DMS79 treated with DMSO at 0.1 percent for 48 hours (cell line): Measurements from ENCODE around the gene ZNF600.
A peak's percentile ranks its signal among the peaks of the same experiment; 100 is the strongest.
"Not testable (repeated sequence)": the region's sequence is repeated elsewhere in the genome, so short reads cannot be mapped to it uniquely, and the experiment has no call there.

Experiments used
- DNase-seq: peaks from one replicate; lab custom pipeline; 2025; lab: John Stamatoyannopoulos, UW

ZNF600 gene

DNA sequence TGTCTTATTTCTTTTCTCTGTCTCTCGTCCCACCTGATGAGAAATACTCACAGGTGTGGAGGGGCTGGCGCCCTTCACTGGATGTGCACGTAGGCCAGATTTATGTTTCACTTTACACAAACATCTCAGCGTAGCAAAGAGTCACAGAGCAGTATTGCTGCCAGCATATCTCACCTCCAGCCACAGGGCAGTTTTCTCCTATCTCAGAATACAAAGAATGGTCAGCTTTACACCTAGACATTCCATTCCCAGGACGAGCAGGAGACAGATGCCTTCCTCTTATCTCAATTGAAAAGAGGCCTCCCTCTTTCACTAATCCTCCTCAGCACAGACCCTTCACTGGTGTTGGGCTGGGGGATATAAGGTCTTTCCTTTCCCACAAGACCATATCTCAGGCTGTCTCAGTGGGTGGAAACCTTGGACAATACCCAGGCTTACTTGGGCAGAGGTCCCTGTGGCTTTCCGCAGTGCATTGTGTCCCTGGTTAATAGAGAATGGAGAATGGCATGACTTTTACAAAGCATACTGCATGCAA, 44.6 kb downstream of the ZNF600 start:
- no peak for DNase-seq

DNA sequence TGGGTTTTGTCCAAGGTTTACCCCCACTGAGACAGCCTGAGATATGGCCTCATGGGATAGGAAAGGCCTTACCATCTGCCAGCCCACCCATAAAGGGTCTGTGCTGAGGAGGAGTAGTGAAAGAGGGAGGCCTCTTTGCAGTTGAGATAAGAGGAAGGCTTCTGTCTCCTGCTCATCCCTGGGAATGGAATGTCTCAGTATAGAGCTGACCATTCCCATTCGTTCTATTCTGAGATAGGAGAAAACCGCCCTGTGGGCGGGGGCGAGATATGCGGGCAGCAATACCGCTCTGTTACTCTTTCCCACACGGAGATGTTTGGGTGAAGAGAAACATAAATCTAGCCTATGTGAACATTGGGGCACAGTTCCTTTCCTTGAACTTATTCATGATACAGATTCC, 45.2 kb downstream of the ZNF600 start:
- DNase-seq, result not testable (repeated sequence)

DNA sequence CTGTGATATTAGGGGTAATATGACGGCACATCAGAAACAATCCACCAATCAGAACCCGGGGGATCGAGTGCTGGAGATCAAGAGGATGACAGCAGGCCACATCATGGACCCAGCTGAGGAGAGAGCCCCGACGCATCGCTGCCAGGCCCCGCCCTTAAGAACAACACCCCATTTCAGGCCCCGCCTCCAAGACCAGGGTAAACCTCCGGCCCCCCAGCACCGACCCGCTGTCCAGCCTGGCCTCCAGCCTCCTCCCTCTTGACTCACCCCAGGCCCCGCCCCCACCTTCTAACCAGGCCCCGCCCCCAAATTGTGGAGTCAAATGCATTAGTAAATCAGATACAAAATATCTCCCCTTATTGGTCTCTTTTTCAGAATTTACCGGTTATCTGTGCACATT, 47.0 kb downstream of the ZNF600 start:
- no peak for DNase-seq

DNA sequence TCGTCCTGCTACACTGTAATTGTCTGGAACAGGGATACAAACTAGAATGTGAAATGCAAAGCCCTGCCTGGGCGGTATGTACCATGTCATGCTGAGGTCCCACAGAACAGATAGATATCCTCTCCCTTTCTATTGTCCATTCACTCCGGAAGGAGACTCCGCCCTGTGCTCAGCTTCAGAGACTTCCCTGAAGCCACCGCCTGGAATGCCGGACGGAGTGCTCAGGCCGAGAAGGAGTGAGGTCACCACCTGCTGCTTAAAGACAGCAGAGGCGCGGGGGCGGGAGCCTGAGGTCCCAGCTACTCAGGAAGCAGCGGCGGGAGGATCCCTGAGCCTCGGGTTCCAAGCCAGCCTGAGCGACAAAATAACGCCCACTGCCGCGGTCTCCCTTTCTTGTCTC, 50.9 kb downstream of the ZNF600 start:
- DNase-seq, result no peak

DNA sequence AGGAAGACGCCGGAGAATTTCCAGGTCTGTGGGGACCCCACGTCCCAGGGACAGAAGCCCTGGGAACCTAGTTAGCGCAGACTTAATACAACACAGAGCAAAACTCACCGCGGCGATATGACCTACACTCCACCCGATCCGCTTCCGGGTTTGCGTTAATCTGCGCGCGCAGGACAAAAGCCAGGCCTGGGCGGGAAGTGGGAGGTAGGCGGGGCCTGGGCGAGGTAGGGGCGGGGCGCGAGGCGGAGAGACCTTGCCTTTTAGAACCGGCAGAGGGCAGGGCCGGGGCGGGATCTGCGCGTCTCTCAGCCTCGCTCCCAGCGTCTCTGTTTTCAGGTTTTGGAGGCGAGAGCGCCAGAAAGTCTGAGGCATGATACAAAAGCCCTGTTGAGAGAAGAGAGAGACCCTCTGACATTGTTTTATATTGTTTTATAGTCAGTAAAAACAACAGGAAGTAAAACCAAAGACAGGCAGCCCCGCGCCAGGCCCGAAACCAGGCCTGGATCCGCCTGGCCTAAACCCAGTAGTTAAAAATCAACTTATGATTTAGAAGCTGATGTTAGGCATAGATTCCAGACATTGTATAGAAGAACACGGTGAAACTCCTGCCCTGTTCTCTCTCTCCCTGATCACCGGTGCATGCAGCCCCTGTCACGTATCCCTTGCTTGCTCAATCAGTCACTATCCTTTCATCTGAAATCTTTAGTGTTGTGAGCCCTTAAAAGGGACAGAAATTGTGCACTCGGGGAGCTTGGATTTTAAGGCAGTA, 51.5 kb downstream of the ZNF600 start, which contains the start of gene ZNF611:
TSS of gene ZNF611 (minus strand) at position 152 of the 769 bp plus-strand sequence. CDS start 19,150 bp downstream, outside the sequence.
- DNase-seq, result peak; percentile 89

DNA sequence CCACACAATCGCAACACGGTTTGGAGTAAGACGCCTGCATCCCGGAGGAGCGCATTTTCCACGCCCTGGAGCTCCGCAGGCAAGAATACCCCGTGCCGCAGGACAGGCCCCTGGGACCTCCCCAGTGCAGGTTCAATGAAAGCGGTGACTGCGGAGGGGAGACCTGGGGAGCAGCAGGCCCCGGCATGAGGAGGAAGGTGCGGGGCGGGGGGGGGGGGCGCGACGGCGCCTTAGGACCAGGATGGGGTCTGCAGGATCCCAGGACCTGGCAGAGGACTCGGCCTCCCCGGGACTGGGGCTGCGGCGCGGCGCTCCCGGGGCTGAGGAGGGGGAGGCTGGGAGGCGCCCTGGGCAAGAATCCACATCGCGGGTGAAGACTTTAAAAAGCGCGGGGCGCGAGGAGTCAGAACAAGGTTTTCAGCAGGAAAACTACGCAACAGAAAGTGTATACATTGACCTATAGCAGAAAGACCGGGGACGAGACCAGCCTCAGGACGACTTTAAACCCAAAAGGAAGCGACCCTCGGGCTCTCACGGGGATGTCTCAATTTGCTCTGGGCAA, 52.2 kb downstream of the ZNF600 start:
- DNase-seq, result peak; percentile 62

DNA sequence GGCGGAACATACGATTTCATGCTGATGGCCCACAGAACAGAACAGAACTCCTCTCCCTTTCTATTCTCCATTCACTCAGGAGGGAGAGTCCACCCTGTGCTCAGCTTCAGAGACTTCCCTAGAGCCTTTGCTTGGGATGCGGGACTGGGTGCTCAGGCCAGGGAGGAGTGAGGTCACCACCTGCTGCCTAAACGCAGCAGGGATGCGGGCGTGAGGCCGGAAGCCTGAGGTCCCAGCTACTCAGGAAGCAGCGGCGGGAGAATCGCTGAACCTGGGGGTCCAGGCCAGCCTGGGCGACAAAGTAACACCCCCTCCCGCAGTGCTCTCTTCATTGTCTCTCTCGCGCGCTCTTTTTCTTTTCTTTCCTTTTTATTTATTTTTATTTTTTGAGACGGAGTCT, 60.5 kb downstream of the ZNF600 start:
- not testable (repeated sequence) for DNase-seq

DNA sequence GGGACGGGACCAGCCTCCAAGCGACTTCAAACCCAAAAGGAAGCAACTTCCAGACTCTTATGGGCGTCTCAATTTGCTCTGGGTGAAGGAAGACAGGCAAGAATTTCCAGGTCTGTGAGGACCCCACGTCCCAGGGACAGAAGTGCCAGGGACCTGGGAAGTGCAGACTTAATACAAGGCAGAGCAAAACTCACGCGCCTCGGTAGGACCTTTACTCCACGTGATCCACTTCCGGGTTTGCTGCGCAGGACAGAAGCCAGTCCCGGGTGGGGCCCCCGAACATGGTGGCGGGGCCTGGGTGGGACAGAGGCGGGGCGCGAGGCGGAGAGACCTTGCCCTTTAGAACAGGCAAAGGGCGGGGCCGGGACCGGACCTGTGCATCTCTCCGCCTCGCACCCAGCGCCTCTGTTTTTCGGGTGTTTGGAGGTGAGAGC, 61.0 kb downstream of the ZNF600 start:
- no peak for DNase-seq

DNA sequence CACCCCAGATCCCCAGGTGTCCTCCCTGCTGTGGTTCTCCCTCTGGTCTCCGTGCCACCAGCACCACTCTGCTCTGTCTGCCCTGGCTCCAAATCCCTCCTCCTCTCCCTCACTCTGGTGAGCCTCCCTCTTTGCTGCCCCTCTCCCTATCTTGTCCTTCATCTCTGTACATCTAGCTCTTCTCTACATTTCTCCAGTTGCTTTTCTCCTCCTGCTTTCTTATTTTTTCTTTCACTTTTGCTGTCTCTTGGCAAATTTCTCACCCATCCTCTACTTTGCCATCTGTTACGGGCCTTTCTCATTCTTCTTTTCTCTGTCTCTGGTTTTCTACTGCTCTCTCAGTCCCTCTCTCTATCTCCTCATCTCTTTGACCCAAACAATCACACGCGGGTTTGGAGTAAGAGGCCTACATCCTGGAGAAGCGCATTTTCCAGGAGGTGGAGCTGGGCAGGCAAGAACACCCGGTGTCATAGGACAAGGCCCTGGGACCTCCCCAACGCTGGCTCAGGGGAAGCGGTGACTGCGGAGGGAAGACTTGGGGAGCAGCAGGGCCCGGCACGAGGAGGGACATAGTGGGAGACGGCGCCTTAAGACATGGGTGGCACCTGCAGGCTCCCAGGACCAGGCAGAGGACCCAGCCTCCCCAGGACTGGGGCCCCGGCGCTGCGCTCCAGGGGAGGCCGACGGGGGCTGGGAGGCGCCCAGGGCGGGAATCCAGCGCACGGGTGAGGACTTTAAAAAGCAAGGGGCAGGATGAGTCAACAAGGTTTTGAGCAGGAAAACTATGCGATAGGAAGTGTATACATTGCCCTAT, 61.7 kb downstream of the ZNF600 start:
- no peak for DNase-seq

DNA sequence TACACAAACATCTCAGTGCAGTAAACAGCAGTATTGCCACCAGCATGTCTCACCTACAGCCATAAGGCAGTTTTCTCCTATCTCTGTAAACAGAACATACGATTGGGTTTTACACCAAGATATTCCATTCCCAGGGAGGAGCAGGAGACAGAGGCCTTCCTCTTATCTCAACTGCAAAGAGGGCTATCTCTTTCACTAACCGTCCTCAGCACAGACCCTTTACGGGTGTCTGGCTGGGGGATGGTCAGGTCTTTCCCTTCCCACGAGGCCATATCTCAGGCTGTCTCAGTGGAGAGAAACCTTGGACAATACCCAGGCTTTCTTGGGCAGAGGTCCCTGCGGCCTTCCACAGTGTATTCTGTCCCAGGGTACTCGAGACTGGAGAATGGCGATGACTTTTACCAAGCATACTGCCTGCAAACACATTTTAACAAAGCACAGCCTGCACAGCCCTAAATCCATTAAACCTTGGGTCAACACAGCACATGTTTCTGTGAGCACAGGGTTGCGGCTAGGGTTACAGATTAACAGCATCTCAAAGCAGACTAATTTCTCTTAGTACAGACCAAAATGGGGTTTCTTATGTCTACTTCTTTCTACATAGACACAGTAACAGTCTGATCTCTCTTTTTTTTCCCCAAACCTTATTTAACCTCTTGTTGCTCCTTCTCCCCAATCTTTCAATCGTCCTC, 62.5 kb downstream of the ZNF600 start:
- DNase-seq, result not testable (repeated sequence)

DNA sequence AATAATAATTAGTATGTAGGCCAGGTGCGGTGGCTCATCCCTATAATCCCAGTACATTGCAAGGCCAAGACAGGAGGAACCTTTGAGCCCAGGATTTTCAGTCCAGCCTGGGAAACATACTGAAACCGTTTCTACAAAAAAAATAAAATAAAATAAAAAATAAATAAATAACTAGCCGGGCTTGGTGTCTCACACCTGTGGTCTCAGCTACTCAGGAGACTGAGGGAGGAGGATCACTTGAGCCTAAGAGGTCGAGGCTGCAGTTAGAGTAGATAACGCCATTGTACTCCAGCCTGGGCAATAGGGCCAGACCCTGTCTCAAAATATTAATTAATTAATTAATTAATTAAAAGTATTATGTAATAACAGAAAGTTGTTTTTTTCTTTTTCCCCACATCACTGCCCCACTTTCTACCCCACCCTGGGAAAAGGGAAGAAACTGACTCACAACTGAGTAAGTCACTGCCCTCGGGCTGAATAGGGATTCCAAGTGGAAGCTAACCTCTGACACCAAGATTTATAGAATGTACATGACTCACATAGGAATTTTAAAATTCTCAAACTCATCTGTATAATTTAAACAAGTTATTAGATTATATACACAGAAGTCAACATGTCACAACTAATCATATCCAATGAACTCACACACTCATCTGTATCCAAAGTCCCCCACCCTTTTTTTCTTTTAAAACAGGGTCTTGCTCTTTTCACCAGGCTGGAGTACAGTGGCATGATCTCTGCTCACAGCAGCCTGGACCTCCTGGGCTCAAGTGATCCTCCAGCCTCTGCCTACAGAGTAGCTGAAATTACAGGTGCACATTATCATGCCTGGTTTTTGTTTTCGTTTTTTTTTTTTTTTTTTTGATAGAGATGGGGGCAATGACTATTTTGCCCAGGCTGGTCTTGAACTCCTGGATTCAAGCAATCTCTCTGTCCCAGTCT, 64.3 kb downstream of the ZNF600 start:
- no peak for DNase-seq

DNA sequence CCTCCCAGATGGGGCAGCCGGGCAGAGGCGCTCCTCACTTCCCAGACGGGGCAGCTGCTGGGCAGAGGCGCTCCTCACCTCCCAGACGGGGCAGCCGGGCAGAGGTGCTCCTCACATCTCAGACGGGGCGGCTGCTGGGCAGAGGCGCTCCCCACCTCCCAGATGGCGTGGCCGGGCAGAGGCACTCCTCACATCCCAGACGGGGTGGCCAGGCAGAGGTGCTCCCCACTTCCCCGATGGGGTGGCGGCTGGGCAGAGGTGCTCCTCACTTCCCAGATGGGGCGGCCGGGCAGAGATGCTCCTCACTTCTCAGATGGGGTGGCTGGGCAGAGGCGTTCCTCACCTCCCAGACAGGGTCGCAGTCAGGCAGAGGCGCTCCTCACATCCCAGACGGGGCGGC, 66.0 kb downstream of the ZNF600 start:
- DNase-seq, result not testable (repeated sequence)

DNA sequence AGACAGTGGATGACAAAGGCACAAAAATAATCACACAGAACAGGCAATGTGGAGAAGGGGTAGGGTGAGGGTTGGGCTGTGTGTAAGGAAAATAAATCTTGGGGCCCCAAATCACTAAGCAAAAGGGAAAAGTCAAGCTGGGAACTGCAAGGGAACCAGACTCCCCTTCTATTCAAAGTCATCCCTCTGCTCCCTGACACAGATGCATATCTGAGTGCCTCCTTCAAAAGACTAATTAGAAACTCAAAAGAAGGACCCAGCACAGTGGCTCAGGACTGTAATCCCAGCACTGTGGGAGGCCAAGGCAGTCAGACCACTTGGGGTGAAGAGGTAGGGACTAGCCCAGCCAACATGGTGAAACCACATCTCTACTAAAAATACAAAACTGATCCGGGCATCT, 70.1 kb downstream of the ZNF600 start:
- DNase-seq, result no peak

DNA sequence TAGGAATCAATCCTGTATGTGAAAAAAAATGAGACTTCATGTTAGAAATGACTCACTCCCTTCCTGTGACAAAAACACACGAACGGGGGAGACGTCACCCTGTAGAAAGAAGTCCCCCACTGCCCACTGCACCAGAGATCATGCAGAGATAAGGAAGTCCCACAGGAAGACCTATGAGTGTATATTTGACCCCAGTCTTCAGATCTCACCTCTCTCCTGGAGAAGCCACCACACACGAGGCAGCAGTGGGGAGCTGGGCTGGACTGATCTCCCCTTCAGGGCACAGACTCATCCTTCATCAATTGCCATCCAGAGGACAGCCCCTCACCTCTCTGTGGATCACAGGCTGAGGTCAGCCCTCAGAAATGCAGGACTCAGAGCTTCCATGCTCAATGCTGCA, 70.7 kb downstream of the ZNF600 start:
- not testable (repeated sequence) for DNase-seq

DNA sequence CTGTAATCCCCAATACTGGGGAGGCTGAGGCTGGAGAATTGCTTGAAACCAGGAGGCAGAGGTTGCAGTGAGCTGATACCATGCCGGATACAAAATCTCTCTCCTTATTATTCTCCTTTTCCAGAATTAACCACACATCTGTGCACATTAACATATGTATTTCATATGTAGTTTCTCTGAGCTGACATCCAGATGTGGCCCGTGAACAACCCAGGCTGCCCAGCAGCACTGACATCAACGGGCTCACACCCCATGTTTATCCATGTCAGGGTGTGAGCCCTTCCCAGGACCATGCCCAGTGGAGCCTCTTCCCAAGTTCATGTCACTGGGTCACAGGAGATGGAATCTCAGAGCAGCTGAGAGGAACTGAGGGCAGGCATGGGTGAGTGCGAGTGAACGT, 71.3 kb downstream of the ZNF600 start:
- DNase-seq, result not testable (repeated sequence)
